Measurements from ENCODE around the gene FBLN1.
A peak's percentile ranks its signal among the peaks of the same experiment; 100 is the strongest.

The FBLN1 gene

GRCh38 chr22:45638834-45639746, 136.4 kb downstream of the FBLN1 start:
- TF ChIP-seq OSR1 (CRISPR knock-in tag; IDR thresholded peaks at IDR 0.05) (0 out of 2 replicates have a peak, but pooled peaks have one; percentile 75), ZFP3 (CRISPR knock-in tag; IDR thresholded peaks at IDR 0.05) (no peak)
- peak; percentile 28; the same call in 1 of the 3 replicates for ATAC-seq

GRCh38 chr22:45639747-45640102, 137.0 kb downstream of the FBLN1 start:
- TF ChIP-seq ZNF565 (CRISPR knock-in tag; conservative IDR thresholded peaks at IDR 0.05; ENCODE audit: low read depth) (no peak), TCF4 (CRISPR knock-in tag; IDR thresholded peaks at IDR 0.05; ENCODE audit: borderline replicate concordance) (no peak), ESRRG (CRISPR knock-in tag; IDR thresholded peaks at IDR 0.05) (no peak), ZFP3 (CRISPR knock-in tag; IDR thresholded peaks at IDR 0.05) (no peak), ARNTL (CRISPR knock-in tag; IDR thresholded peaks at IDR 0.05; ENCODE audit: borderline replicate concordance, low read depth) (no peak), OSR1 (CRISPR knock-in tag; IDR thresholded peaks at IDR 0.05) (no peak), ZNF70 (CRISPR knock-in tag; IDR thresholded peaks at IDR 0.05) (no peak)
- ATAC-seq = no peak

- no peak for ATAC-seq
Measured at GRCh38 chr22:45640291-45640940, 137.7 kb downstream of the FBLN1 start.

GRCh38 chr22:45640941-45641621, 138.4 kb downstream of the FBLN1 start:
- ATAC-seq = no peak
- TF ChIP-seq SNAI2 (CRISPR knock-in tag; IDR thresholded peaks at IDR 0.05) (no peak), ZC3H10 (CRISPR knock-in tag; IDR thresholded peaks at IDR 0.05) (no peak), PATZ1 (CRISPR knock-in tag; IDR thresholded peaks at IDR 0.05; ENCODE audit: borderline replicate concordance) (no peak), TSHZ2 (CRISPR knock-in tag; IDR thresholded peaks at IDR 0.05) (no peak)

More at GRCh38 chr22:45640291-45640940, 137.7 kb downstream of the FBLN1 start:
- TF ChIP-seq TCF4 (CRISPR knock-in tag; IDR thresholded peaks at IDR 0.05; ENCODE audit: borderline replicate concordance) = no peak
- TF ChIP-seq BACH2 (CRISPR knock-in tag; IDR thresholded peaks at IDR 0.05; ENCODE audit: borderline replicate concordance) = no peak
- no peak for TF ChIP-seq ARNTL (CRISPR knock-in tag; IDR thresholded peaks at IDR 0.05; ENCODE audit: borderline replicate concordance, low read depth)
- no peak for TF ChIP-seq OSR1 (CRISPR knock-in tag; IDR thresholded peaks at IDR 0.05)
- TF ChIP-seq ZNF70 (CRISPR knock-in tag; IDR thresholded peaks at IDR 0.05) = no peak
- TF ChIP-seq ZNF8 (CRISPR knock-in tag; IDR thresholded peaks at IDR 0.05) = no peak
- no peak for TF ChIP-seq TOX (CRISPR knock-in tag; IDR thresholded peaks at IDR 0.05; ENCODE audit: borderline replicate concordance)
- TF ChIP-seq SNAI2 (CRISPR knock-in tag; IDR thresholded peaks at IDR 0.05) = no peak
- TF ChIP-seq CREB5 (CRISPR knock-in tag; IDR thresholded peaks at IDR 0.05; ENCODE audit: low read depth) = no peak
- no peak for TF ChIP-seq POU6F1 (CRISPR knock-in tag; IDR thresholded peaks at IDR 0.05; ENCODE audit: borderline replicate concordance, low read depth)
- no peak for TF ChIP-seq PATZ1 (CRISPR knock-in tag; IDR thresholded peaks at IDR 0.05; ENCODE audit: borderline replicate concordance)
- TF ChIP-seq GLIS3 (CRISPR knock-in tag; IDR thresholded peaks at IDR 0.05) = no peak
- no peak for TF ChIP-seq ESRRG (CRISPR knock-in tag; IDR thresholded peaks at IDR 0.05)
- no peak for TF ChIP-seq PPARA (CRISPR knock-in tag; IDR thresholded peaks at IDR 0.05; ENCODE audit: borderline replicate concordance)
- no peak for TF ChIP-seq ZFP3 (CRISPR knock-in tag; IDR thresholded peaks at IDR 0.05)
